Pancreas (tissue), 10 donors: ENCODE measurements around the gene PRR20B. TPM values are rescaled to one million over a fixed set of nuclear protein-coding genes. Genes with fewer than 3 reads are reported as not detected.
A peak's percentile ranks its signal among the peaks of the same experiment; 100 is the strongest.
"Not testable (repeated sequence)": the region's sequence is repeated elsewhere in the genome, so short reads cannot be mapped to it uniquely, and the experiment has no call there.

Source experiments
- ATAC-seq, 4 donors: fragments of 200-7000 bp; cut with Tn5 transposase; one replicate each; pipeline versions ENCODE4 v1.8.0 to v1.9.1; 2020; ENCODE audit warnings: mild to moderate bottlenecking in 4 of 4, moderate library complexity in 4 of 4
- DNase-seq, 6 donors: peaks; one replicate each; pipeline ENCODE4 v3.0.0-alpha.2; 2020
- FAIRE-seq: peaks from 2 replicates; lab custom pipeline; 2012; peaks lifted over from hg19 to GRCh38; lab: Jason Lieb, UNC
- H3K27ac ChIP-seq, 4 donors: fragments of 200-600 bp; sonication (generic); 1 replicate in 3 of 4; 2 replicates in 1 of 4; pipeline versions ENCODE4 v1.5.0 to v1.8.0; 2020
- H3K27me3 ChIP-seq, 4 donors: fragments of 200-600 bp; one replicate each; pipeline ENCODE4 v1.8.0; 2021
- H3K36me3 ChIP-seq, 3 donors: fragments of 200-600 bp; sonication (generic) in 1 of 3; one replicate each; pipeline versions ENCODE4 v1.5.0 to v1.8.0; 2020 to 2021
- H3K4me1 ChIP-seq, 3 donors: fragments of 200-600 bp; one replicate each; pipeline ENCODE4 v1.8.0; 2021
- H3K4me3 ChIP-seq, 4 donors: fragments of 200-600 bp; sonication (generic) in 2 of 4; one replicate each; pipeline versions ENCODE4 v1.5.0 to v1.8.0; 2020 to 2021
- H3K9me3 ChIP-seq, 4 donors: fragments of 200-600 bp; one replicate each; pipeline ENCODE4 v1.8.0; 2021
- CTCF ChIP-seq, 4 donors: fragments of 200-600 bp; sonication (generic) in 3 of 4; IDR thresholded peaks; one replicate each; pipeline versions ENCODE4 v1.5.0 to v1.8.0; 2021; ENCODE audit warnings: antibody characterized with exemption in 4 of 4
- WGBS, 2 donors: extraction: QIAGEN DNeasy Blood & Tissue Kit; methylation state at CpG; one replicate each; pipeline ENCODE4 v1.1.7; 2013; 5-methylcytosine and 5-hydroxymethylcytosine counted together
- intact Hi-C, 3 donors: fragments of 100-400 bp; cut with DNase I; formaldehyde crosslinking; loops; one replicate each; pipeline versions ENCODE4 v1.11.1 to v1.14.2; 2022
- polyA plus RNA-seq, 2 donors: library from polyadenylated mRNA; stranded (reverse); fragments of 200-250 nt; gene quantifications; one replicate each; pipeline ENCODE4 v1.2.3, GENCODE V29; 2013
- total RNA-seq, 6 donors: library from RNA; stranded (reverse); fragmentation: NEBNext Ultra II Directional in 4 of 6; extraction: Animal tissue kit (Norgen Biotek cat#: 25700) in 4 of 6; gene quantifications; one replicate each; pipeline versions ENCODE4 v1.2.1 to v1.2.4, GENCODE V29; 2021 to 2023
- donor health status: healthy with polysubstance abuse.
- donor health status: DM: no; HTN: no; CAD: no; lungs with moderate emphysema.
- donor health status: DM: no; HTN: no; CAD: no.
- donor health status: control.
- donor health status: control.
- donor health status: Bipolar disorder and iron deficiency.
- donor health status: DM: yes; HTN: yes; CAD: no.
- donor health status: DM: no; HTN: no; CAD: no.
- donor health status: DM: no; HTN: no; CAD: no.
- donor health status: DM: yes; HTN: yes; CAD: no.

The PRR20B gene
- total RNA-seq (not detected), polyA plus RNA-seq (not detected)

GRCh38 chr13:57147188-57147587 lies at the start of gene PRR20B:
PRR20B (plus strand) TSS chr13:57147488; CDS start chr13:57147875, 387 bp downstream.
- H3K9me3 ChIP-seq, H3K36me3 ChIP-seq, H3K27ac ChIP-seq, H3K4me3 ChIP-seq, FAIRE-seq, intact Hi-C loops, H3K27me3 ChIP-seq, H3K4me1 ChIP-seq, ATAC-seq, DNase-seq: not testable (repeated sequence)
- no CpG with 5 or more reads among the region's 22 CpGs for WGBS, 2 donors

GRCh38 chr13:57114945-57115344 lies 32.3 kb upstream of the PRR20B start:
- no peak overlapping the region for H3K27ac ChIP-seq
- H3K36me3 ChIP-seq: no peaks in the 10 kb centered on the region
- 72 to 74% methylated on average over 4 of the region's 4 CpGs for WGBS, 2 donors
- DNase-seq (no peak), FAIRE-seq (no peak), ATAC-seq (no peak)
- intact Hi-C loops: no loop called here
- H3K4me3 ChIP-seq: no peak overlapping the region
- TF ChIP-seq CTCF (IDR thresholded peaks at IDR 0.05): no peak
- no peaks in the 10 kb centered on the region for H3K4me1 ChIP-seq
- H3K9me3 ChIP-seq: peaks cover 0 to 3% (median 0%) of the 10 kb centered on the region in 4 donors
- no peaks in the 10 kb centered on the region for H3K27me3 ChIP-seq

- no peak overlapping the region for H3K27ac ChIP-seq
- H3K4me3 ChIP-seq: no peak overlapping the region
- TF ChIP-seq CTCF (IDR thresholded peaks at IDR 0.05): no peak
- no peaks in the 10 kb centered on the region for H3K27me3 ChIP-seq
- H3K36me3 ChIP-seq: no peaks in the 10 kb centered on the region
- no peak for FAIRE-seq
- no peak for DNase-seq
- WGBS, 2 donors: 53 to 62% methylated on average over 1 of the region's 1 CpG
- ATAC-seq: peak in 1 of 4 donors; percentile 53
- H3K4me1 ChIP-seq: no peaks in the 10 kb centered on the region
- no peaks in the 10 kb centered on the region for H3K9me3 ChIP-seq
- intact Hi-C loops: no loop called here
Observed at GRCh38 chr13:57123681-57124080, 23.6 kb upstream of the PRR20B start.

GRCh38 chr13:57128909-57129308 lies 18.4 kb upstream of the PRR20B start:
- 58 to 73% methylated on average over 6 of the region's 6 CpGs for WGBS, 2 donors
- no peak for FAIRE-seq
- Histone ChIP-seq H3K4me3 (no peak overlapping the region), H3K27ac (no peak overlapping the region), H3K36me3 (no peaks in the 10 kb centered on the region), H3K9me3 (no peaks in the 10 kb centered on the region), H3K4me1 (no peaks in the 10 kb centered on the region), H3K27me3 (no peaks in the 10 kb centered on the region)
- no peak for ATAC-seq
- DNase-seq: no peak
- no peak for TF ChIP-seq CTCF (IDR thresholded peaks at IDR 0.05)
- intact Hi-C loops: no loop called here

GRCh38 chr13:57136093-57136492 lies 11.2 kb upstream of the PRR20B start:
- FAIRE-seq (no peak), ATAC-seq (no peak), DNase-seq (no peak)
- Histone ChIP-seq H3K27ac (no peak overlapping the region), H3K4me3 (no peak overlapping the region), H3K4me1 (no peaks in the 10 kb centered on the region), H3K36me3 (no peaks in the 10 kb centered on the region), H3K27me3 (no peaks in the 10 kb centered on the region), H3K9me3 (no peaks in the 10 kb centered on the region)
- TF ChIP-seq CTCF (IDR thresholded peaks at IDR 0.05): no peak
- intact Hi-C loops: no loop called here
- WGBS, 2 donors: 25 to 40% methylated on average over 2 of the region's 2 CpGs
